GM12875 (cell line): ENCODE measurements around the gene NOC2L.

Source experiments
- H3K4me3 ChIP-seq: one replicate; pipeline ENCODE4 v1.5.1; 2011; ENCODE audit warnings: low read depth, low read length, control low read depth
- TF ChIP-seq, protein P1 (sequence below): IDR thresholded peaks from 2 replicates; pipeline ENCODE4 v1.5.1; 2011; ENCODE audit warnings: low read depth, mild to moderate bottlenecking, control low read depth, inconsistent platforms, low read length, moderate library complexity, borderline replicate concordance; ENCODE audit not compliant: insufficient read depth

Gene NOC2L

GRCh38 chr1:937521-937920 is 21.5 kb downstream of the NOC2L start:
- no peak overlapping the region for H3K4me3 ChIP-seq
- TF ChIP-seq, protein P1, sequence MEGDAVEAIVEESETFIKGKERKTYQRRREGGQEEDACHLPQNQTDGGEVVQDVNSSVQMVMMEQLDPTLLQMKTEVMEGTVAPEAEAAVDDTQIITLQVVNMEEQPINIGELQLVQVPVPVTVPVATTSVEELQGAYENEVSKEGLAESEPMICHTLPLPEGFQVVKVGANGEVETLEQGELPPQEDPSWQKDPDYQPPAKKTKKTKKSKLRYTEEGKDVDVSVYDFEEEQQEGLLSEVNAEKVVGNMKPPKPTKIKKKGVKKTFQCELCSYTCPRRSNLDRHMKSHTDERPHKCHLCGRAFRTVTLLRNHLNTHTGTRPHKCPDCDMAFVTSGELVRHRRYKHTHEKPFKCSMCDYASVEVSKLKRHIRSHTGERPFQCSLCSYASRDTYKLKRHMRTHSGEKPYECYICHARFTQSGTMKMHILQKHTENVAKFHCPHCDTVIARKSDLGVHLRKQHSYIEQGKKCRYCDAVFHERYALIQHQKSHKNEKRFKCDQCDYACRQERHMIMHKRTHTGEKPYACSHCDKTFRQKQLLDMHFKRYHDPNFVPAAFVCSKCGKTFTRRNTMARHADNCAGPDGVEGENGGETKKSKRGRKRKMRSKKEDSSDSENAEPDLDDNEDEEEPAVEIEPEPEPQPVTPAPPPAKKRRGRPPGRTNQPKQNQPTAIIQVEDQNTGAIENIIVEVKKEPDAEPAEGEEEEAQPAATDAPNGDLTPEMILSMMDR: no peak

GRCh38 chr1:936348-937264 is 22.4 kb downstream of the NOC2L start:
- TF ChIP-seq, protein P1: no peak
- H3K4me3 ChIP-seq: no peak overlapping the region

DNA sequence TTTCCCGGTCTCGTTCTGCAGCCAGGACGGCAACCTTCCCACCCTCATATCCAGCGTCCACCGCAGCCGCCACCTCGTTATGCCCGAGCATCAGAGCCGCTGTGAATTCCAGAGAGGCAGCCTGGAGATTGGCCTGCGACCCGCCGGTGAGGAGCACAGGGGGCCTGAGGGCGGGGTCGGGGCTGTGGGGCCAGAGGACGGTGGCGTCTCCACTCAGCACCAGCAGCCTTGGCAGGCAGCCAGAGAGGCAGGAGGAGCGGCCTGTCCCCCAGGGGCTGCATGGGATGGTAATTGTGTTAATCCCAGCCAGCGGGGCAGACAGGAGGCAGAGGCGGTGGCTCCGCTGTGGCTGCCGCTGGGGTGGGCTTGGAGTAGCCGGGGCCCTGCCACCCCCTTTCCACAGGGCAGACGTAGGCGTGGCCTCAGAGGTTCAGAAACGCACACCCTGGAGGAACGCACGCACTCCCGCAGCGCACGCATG is 23.3 kb downstream of the NOC2L start:
- H3K4me3 ChIP-seq: no peak overlapping the region
- TF ChIP-seq, protein P1: no peak

DNA sequence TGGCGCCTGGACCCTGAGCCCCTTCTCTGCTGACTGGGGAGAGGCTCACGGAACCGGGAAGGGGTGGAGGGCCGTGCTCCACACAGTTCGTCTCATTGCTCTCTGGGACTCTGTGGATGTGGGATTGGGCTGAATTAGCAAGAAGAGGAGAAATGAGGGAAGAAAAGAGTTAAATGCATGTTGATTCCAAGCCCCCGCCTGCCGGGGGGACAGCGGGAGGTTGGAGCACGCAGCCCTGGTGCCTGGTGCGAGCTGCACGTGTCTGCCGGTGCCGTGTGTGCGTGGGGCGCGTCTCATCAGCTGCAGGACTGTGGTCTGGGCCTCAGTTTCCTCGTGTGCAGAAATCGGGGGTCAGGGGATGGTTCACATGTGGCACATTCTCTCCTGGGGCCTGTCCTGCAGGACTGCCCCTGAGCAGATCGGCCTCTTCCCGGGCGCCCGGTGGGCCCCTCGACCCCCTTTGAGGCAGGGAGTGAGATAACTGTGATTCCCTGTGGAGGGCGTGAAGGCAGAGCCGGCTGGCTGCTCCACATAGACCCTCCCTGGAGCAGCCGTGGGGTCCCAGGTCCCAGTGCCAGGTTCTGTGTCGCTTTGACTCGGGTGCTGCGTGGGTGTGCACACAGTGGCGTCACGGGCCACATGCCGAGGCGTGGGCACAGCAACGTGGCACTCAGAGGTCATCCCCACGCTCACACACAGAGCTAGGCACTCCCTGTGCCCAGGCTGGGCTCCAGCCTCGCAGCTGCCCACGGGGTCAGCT is 23.9 kb downstream of the NOC2L start:
- H3K4me3 ChIP-seq: no peak overlapping the region
- TF ChIP-seq, protein P1: no peak

- H3K4me3 ChIP-seq: no peak overlapping the region
- TF ChIP-seq, protein P1: no peak
Observed at GRCh38 chr1:933603-933940, 25.5 kb downstream of the NOC2L start.

DNA sequence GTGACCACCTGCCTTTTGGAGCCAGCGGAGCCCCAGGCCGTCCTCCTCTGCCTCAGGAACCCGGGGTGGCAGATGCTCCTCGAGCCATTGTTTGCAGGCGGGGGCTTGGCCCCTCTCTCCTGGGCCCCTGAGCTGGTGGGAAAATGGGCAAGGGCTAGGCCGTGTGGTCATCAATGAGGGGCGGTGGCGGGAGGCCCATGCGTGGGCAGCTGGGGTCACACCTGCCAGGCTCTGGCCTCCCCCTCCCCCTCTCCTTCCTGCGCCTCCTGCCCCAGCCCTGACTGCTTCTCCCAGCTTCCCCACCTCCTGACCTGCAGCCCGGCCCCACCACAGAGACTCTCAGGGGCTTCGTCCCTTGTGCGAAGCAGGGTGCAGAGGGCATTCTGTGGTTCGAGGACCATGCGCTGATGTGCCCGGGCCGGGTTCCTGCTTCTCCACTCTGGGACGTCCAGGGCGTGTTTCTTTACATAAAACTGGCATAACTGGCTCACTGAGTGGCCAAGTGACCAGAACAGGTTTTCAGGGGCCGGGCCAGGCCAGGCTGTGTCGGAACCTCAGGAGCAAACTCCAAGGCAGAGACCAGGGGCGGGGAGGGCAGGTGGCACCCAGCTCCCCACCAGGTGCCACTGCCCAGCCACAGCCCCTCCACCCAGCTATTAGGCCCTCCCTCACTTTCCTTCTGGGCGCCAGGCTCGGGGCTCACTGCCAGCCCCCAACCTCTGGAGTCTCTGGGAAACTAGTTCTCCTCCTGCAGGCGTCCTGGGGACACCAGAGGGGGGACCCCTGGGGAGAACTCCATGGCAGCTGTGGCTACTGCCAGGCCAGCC is 26.1 kb downstream of the NOC2L start:
- TF ChIP-seq, protein P1: no peak
- H3K4me3 ChIP-seq: no peak overlapping the region
